Keratinocyte (primary cell): ENCODE data around the gene NDUFS8. TPM values are rescaled to one million over a fixed set of nuclear protein-coding genes. Genes with fewer than 3 reads are reported as not detected.

Experiments
- DNase-seq: peaks from one replicate; pipeline ENCODE4 v3.0.0-alpha.2; 2011; ENCODE audit warnings: low read depth, missing footprints, low spot score
- FAIRE-seq: peaks from 2 replicates; lab custom pipeline; 2011; peaks lifted over from hg19 to GRCh38; lab: Jason Lieb, UNC
- H2AFZ ChIP-seq: 2 replicates; pipeline ENCODE4 v1.6.0; 2012; ENCODE audit warnings: low read length, control low read depth, inconsistent platforms; ENCODE audit not compliant: control insufficient read depth
- H3K27ac ChIP-seq: 2 replicates; pipeline ENCODE4 v1.5.1; 2011; ENCODE audit warnings: low read length; ENCODE audit not compliant: control insufficient read depth, insufficient read depth
- H3K27me3 ChIP-seq: 3 replicates; pipeline ENCODE4 v1.6.0; 2011; ENCODE audit warnings: low read length; ENCODE audit not compliant: control insufficient read depth, insufficient read depth; ENCODE audit errors: extremely low read depth
- H3K36me3 ChIP-seq, 2 experiments: 2 replicates in 1 of 2; 3 replicates in 1 of 2; pipeline ENCODE4 v1.5.1; 2011; ENCODE audit warnings: low read length in 2 of 2, mild to moderate bottlenecking in 1 of 2; ENCODE audit not compliant: control insufficient read depth in 2 of 2, insufficient read depth in 2 of 2; ENCODE audit errors: extremely low read depth in 1 of 2
- H3K4me1 ChIP-seq: 3 replicates; pipeline ENCODE4 v1.5.1; 2011; ENCODE audit warnings: low read length; ENCODE audit not compliant: control insufficient read depth, insufficient read depth; ENCODE audit errors: extremely low read depth
- H3K4me2 ChIP-seq: 3 replicates; pipeline ENCODE4 v1.6.0; 2011; ENCODE audit warnings: low read depth, low read length; ENCODE audit not compliant: control insufficient read depth, insufficient read depth; ENCODE audit errors: extremely low read depth
- H3K4me3 ChIP-seq, 3 experiments: fragments of 200-600 bp in 1 of 3; sonication (generic) in 1 of 3; 2 replicates in 2 of 3; 3 replicates in 1 of 3; pipeline ENCODE4 v1.5.1; 2011 to 2016; ENCODE audit warnings: low read length in 3 of 3, mild to moderate bottlenecking in 3 of 3, control low read depth in 2 of 3, inconsistent platforms in 1 of 3, low read depth in 1 of 3, mixed read lengths in 1 of 3, mixed run types in 1 of 3, moderate library complexity in 1 of 3; ENCODE audit not compliant: control insufficient read depth in 2 of 3, insufficient read depth in 2 of 3; ENCODE audit errors: extremely low read depth in 1 of 3
- H3K79me2 ChIP-seq: 2 replicates; pipeline ENCODE4 v1.6.0; 2012; ENCODE audit warnings: low read length; ENCODE audit not compliant: control insufficient read depth, insufficient read depth
- H3K9ac ChIP-seq: 3 replicates; pipeline ENCODE4 v1.6.0; 2011; ENCODE audit warnings: low read length; ENCODE audit not compliant: control insufficient read depth, insufficient read depth; ENCODE audit errors: extremely low read depth
- H3K9me1 ChIP-seq: 3 replicates; pipeline ENCODE4 v1.6.0; 2011; ENCODE audit warnings: low read length; ENCODE audit not compliant: control insufficient read depth, insufficient read depth; ENCODE audit errors: extremely low read depth
- H3K9me3 ChIP-seq: 2 replicates; pipeline ENCODE4 v1.5.1; 2012; ENCODE audit warnings: low read depth, low read length; ENCODE audit not compliant: control insufficient read depth
- H4K20me1 ChIP-seq: 3 replicates; pipeline ENCODE4 v1.6.0; 2011; ENCODE audit warnings: low read length; ENCODE audit not compliant: control insufficient read depth, insufficient read depth; ENCODE audit errors: extremely low read depth
- CTCF ChIP-seq, 3 experiments: IDR thresholded peaks in 1 of 3; conservative IDR thresholded peaks in 1 of 3; optimal IDR thresholded peaks in 1 of 3; 2 replicates in 2 of 3; 3 replicates in 1 of 3; pipeline versions ENCODE3 to v1.5.1; 2011; ENCODE audit warnings: low read length in 3 of 3, mild to moderate bottlenecking in 3 of 3, moderate library complexity in 2 of 3, control low read depth in 1 of 3, inconsistent platforms in 1 of 3; ENCODE audit not compliant: insufficient read depth in 2 of 3; ENCODE audit errors: extremely low read depth in 1 of 3
- EZH2 ChIP-seq: IDR thresholded peaks from one replicate; pipeline ENCODE4 v1.6.1; 2012; ENCODE audit warnings: inconsistent platforms, mild to moderate bottlenecking, low read length, moderate library complexity
- dilution Hi-C: fragments of 300-500 bp; cut with MboI; formaldehyde crosslinking; loops from one replicate; pipeline ENCODE4 v1.7.0; 2020; ENCODE audit warnings: low sequenced_read_pairs; ENCODE audit not compliant: extremely low pct_ligation_motif_present
- polyA plus RNA-seq, 5 experiments: library from polyadenylated mRNA; depleted of rRNA in 3 of 5; stranded (reverse) in 3 of 5; stranded (forward) in 1 of 5; unstranded in 1 of 5; fragments of >200 nt; gene quantifications; 1 replicate in 1 of 5; 2 replicates in 3 of 5; 3 replicates in 1 of 5; pipeline versions ENCODE4 v1.2.1 to v1.2.3, GENCODE V29; 2011 to 2012; ENCODE audit warnings: missing spikeins in 2 of 5, low read depth in 1 of 5, low replicate concordance in 1 of 5

The NDUFS8 gene
- polyA plus RNA-seq, 1 donor (not counting 4 experiments of a cell fraction or from before 2014, with no cell fraction given), result 51.7 TPM

- dilution Hi-C loops, result no loop called here
- H3K4me2 ChIP-seq, result no peak overlapping the region
- H3K27me3 ChIP-seq, result no peaks in the 10 kb centered on the region
- H3K4me1 ChIP-seq, result peaks cover under 1% of the 10 kb centered on the region
- no peaks in the 10 kb centered on the region for H3K9me3 ChIP-seq
- H3K9ac ChIP-seq, result no peak overlapping the region
- FAIRE-seq (no peak), DNase-seq (no peak)
- H4K20me1 ChIP-seq, result no peaks in the 10 kb centered on the region
- H2AFZ ChIP-seq, result no peak overlapping the region
- no peak overlapping the region for H3K4me3 ChIP-seq
- TF ChIP-seq CTCF (optimal IDR thresholded peaks at IDR 0.05 in 1 of 3, IDR thresholded peaks at IDR 0.05 in 1 of 3, conservative IDR thresholded peaks at IDR 0.05 in 1 of 3; ENCODE audit: extremely low read depth in 1 of 3, insufficient read depth in 2 of 3, low read length in 3 of 3) (no peak), EZH2 (no peak)
- H3K36me3 ChIP-seq, result peaks cover 0 to 1% of the 10 kb centered on the region in 2 experiments
- H3K79me2 ChIP-seq, result no peaks in the 10 kb centered on the region
- H3K27ac ChIP-seq, result no peak overlapping the region
- no peaks in the 10 kb centered on the region for H3K9me1 ChIP-seq
Observed at GRCh38 chr11:67997475-67997921, 33.0 kb upstream of the NDUFS8 start.

GRCh38 chr11:67998150-67999045 lies 32.1 kb upstream of the NDUFS8 start:
- Histone ChIP-seq H4K20me1 (no peaks in the 10 kb centered on the region), H3K36me3 (peaks cover 0 to 1% of the 10 kb centered on the region in 2 experiments), H3K4me2 (no peak overlapping the region), H3K9me1 (no peaks in the 10 kb centered on the region), H2AFZ (no peak overlapping the region), H3K27me3 (no peaks in the 10 kb centered on the region), H3K9ac (no peak overlapping the region), H3K9me3 (no peaks in the 10 kb centered on the region), H3K4me3 (no peak overlapping the region), H3K79me2 (no peaks in the 10 kb centered on the region), H3K27ac (no peak overlapping the region), H3K4me1 (peaks cover 6% of the 10 kb centered on the region)
- TF ChIP-seq CTCF (optimal IDR thresholded peaks at IDR 0.05 in 1 of 3, IDR thresholded peaks at IDR 0.05 in 1 of 3, conservative IDR thresholded peaks at IDR 0.05 in 1 of 3; ENCODE audit: extremely low read depth in 1 of 3, insufficient read depth in 2 of 3, low read length in 3 of 3), result no peak
- TF ChIP-seq EZH2, result no peak
- no peak for FAIRE-seq
- dilution Hi-C loops, result no loop called here
- no peak for DNase-seq
